Stimulated activated CD4-positive, alpha-beta T cell treated with anti-CD3 and anti-CD28 coated beads, Interleukin-1b, Interleukin-23, amount 100 ng/mL, for 48 hours (primary cell): ENCODE results near the gene RENBP.

Experiments
- DNase-seq: peaks from one replicate; pipeline ENCODE4 v3.0.0-alpha.2; 2020

RENBP gene

DNA sequence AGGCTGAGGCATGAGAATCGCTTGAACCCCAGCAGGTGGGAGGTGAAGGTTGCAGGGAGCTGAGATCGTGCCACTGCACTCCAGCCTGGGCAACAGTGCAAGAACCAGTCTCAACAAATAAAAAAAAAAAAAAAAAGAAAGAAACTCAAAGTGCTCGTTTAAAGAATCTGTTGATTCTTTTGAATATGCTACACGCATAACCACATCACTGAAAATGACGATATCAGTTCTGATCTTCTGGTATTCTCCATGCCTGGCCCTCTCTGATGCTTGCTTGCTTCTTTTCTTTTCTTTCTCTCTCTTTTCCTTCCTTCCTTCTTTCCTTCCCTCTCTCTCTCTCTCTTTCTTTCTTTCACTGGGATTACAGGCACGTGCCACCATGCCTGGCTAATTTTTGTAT is 32.6 kb downstream of the RENBP start:
- DNase-seq, result no peak

DNA sequence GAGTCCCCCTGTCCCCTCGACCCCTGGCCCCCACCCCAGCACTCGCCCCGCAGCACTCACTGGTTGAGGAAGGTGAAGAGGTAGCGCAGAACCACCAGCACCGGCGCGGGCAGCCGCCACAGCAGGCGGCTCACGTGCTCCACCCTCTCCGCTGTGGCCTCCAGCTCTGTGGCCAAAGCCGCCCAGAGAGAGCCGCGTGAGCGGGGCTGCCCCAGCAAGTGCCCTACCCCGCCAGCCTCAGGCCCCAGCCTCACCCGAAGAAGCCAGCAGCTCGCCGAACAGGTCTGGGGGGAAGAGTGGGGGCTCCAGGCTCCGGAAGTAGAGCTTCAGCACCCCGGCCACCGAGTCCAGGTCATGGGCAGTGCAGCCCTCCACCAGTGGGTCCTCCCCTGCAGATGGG is 34.0 kb downstream of the RENBP start:
- DNase-seq, result no peak

DNA sequence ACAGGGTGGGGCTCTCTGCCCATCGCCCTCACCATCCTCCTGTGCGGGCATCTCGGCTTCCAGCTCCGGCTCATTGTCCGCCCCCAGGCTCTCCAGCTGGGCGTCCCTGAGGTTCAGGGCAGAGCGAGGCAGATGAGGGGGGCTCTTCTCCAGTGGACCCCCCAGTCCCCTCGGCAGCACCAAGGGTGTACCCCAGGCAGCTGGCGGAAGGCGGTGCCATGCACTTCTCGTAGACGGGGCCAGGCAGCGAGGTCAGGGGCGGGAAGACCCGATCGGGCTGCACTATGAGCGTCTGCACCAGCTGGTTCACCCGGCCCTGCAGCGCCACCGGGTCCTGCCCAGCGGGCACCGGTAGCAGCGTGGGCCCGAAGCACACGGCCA is 34.5 kb downstream of the RENBP start:
- no peak for DNase-seq

DNA sequence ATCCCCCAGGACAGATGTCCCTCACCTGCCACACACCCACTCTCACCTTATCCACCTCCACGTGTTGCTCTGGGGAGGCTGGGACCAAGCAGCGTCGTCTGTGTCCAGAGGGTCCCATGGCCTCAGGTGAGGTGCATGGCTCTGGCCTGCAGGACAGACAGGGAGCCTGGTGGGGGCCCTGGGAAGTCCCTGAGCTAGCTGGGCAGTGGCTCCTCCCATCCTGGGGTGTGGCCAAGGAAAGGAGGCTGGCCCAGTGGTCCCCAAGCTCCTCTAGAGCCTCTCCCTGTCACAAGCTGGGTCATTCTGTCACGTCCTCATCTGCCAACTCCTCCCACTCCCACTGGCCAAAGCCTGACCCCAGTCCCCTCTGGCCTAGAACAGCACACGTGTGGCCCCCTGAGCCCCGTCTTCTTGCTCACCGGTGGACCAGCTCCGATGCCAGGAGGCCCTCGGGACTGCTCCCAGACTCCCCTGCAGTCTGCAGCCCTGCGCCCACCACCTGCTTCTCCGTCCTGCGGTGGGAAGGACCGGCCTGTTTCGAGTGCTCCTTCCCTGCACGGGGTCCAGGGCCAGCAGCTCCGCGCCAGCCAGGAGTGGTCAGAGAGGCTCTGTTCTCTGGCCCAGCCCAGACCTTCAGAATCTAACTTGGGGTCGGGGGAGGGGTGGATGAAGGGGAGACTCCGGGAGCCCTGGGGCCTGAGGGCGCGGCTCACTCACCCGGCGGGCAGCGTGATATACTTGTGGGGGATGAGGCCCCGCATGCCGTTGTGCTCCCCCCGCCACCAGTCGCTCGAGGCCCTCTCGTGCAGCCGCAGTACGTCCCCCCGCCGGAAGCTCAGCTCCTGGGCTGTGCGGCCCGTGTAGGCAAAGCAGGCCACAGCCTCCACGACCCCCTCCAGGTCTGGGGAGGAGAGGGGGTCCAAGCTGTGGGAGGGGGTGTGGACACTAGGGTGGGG is 35.1 kb downstream of the RENBP start:
- DNase-seq, result no peak

DNA sequence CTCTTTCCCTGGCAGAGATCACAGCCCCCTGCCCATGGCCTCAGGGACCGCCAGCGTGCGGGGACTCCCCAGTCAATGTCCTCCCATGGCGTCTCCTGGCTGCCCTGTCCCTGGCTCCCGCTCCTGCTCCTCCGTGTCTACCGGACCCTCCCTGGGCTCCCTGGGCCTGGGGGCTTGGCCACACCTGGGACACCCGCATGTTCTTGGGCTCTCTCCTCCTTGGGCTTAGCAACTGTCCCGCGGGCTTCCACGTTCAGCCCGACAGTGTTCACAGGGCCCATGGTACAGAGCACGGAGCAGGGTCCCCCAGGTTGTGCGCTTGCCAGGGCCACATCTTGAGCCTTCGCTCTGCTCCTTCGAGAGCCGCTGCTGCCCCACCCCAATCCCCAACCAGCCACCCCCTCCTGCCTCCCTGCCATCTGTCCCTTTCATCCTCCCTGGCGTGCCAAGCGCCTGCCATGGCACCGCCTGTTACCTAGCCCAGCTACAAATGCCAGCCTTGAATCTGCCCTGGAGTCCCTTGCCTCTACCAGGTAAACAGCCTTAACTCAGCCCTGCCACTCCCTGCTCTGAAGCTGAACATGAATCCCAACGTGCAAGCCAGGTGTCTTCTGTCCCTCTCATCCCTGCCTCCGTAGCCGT is 36.1 kb downstream of the RENBP start:
- no peak for DNase-seq

DNA sequence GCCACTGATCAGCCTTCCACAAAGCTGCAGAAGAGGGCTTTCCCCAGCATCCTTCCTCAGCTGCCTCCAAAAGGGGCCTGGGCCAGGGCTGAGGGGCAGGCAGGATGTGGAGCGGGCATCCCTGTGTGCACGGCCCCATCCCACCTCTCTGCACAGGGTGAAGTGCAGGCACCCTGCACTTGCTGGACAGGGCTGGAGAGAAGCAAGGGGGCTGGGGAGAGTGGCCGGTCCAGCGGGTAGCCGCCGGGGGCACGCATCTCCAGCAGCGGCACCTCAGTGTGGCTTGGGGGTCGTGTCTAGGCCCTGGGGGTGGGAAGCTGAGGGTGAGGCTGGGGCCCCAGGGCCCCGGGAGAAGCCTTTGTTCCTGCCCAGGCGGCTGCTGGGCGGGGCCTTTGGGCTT is 37.0 kb downstream of the RENBP start:
- DNase-seq, result no peak

DNA sequence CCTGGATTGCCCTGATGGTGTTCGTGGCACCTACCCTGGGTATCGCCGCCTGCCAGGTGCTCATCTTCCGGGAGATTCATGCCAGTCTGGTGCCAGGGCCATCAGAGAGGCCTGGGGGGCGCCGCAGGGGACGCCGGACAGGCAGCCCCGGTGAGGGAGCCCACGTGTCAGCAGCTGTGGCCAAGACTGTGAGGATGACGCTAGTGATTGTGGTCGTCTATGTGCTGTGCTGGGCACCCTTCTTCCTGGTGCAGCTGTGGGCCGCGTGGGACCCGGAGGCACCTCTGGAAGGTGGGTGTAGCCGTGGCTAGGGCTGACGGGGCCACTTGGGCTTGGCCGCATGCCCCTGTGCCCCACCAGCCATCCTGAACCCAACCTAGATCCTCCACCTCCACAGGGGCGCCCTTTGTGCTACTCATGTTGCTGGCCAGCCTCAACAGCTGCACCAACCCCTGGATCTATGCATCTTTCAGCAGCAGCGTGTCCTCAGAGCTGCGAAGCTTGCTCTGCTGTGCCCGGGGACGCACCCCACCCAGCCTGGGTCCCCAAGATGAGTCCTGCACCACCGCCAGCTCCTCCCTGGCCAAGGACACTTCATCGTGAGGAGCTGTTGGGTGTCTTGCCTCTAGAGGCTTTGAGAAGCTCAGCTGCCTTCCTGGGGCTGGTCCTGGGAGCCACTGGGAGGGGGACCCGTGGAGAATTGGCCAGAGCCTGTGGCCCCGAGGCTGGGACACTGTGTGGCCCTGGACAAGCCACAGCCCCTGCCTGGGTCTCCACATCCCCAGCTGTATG is 38.1 kb downstream of the RENBP start:
- no peak for DNase-seq

DNA sequence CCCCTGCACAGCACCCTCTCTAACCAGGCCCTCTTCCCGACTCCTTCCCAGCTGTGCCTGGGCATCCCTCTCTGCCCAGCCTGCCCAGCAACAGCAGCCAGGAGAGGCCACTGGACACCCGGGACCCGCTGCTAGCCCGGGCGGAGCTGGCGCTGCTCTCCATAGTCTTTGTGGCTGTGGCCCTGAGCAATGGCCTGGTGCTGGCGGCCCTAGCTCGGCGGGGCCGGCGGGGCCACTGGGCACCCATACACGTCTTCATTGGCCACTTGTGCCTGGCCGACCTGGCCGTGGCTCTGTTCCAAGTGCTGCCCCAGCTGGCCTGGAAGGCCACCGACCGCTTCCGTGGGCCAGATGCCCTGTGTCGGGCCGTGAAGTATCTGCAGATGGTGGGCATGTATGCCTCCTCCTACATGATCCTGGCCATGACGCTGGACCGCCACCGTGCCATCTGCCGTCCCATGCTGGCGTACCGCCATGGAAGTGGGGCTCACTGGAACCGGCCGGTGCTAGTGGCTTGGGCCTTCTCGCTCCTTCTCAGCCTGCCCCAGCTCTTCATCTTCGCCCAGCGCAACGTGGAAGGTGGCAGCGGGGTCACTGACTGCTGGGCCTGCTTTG is 38.9 kb downstream of the RENBP start:
- no peak for DNase-seq

DNA sequence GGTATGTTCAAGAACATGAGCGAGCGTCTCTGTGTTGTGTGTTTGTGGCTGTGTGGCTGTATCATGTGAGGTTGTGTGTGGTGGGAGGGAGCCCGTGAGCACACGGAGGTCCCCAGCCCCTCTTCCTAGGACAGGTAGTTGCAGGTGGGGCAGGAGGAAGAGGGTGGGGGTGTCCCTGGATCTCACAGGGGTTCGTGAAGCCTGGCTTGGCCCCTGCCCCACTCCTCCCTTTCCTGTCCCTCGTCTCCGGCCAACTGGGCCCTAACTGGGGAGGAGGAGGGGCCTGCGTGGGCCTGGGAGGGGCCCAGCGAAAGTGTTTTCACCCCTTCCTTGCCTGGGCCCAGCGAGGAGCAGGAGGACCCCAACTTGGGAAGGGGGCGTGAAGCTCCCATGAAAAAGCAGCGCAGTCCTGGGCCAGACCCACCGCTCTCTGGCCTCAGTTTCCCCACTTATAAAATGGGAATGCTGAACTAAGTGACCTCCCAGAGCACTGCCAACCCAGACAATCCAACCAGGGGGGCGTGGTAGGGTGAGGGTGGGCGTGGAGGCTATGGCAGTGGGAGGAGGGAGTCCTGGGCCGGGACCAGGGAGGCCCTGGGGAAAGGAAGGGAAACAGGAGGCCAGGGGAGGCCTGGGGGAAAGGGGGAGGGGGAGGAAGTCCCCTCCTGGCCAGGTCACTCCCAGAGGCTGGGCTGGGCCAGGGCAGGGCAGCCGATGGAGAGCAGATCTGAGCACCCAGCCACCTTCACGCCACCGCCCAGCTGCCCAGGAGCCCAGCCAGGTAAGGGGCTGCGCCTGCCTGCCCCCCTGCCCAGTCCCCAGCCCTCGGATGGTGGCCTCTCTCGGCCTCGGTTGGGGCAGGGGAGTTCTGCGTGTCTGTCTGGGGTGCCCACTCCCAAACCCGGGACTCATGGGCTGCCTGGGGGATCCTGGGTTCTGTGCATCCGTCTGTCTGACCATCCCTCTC is 40.2 kb downstream of the RENBP start, which contains the start of gene AVPR2:
Gene AVPR2 (plus strand): TSS at position 683 of the 967 bp plus-strand sequence. CDS start 473 bp downstream, outside the sequence.
- no peak for DNase-seq

DNA sequence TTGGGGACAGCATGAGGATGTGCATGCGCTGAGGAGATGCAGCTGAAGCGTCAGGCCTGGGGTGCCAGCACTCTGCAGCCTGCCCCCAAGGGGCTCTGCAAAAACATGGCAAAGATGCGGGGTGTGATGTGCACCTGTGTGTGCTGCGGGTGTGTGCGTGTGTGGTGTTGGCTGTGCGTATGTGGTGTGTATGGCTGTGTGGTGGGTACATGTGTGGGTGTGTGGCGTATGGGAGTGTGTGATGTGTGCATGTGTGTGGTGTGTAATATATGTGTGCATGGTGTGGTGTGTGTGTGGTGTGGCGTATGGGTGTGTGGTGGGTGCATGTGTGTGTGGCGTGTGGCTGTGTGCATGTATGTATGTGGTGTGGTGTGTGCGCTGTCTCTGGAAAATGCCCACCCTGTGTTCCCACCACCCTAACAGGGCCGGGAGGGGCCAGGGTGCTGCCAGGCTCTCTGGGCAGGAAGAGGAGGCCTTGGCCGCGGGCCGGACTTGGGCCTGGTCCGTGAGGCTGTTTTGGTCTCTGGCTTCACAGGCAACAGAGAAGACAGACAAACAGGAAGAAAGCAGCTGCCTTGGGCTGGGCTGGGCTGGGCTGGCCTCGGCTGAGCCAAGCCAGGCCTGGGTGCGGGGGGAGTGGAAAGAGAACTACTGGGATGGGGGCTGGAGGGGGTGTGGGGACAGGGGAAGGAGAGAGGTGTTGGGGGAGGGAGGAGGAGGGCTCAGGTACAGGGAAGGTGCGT is 41.0 kb downstream of the RENBP start:
- no peak for DNase-seq

DNA sequence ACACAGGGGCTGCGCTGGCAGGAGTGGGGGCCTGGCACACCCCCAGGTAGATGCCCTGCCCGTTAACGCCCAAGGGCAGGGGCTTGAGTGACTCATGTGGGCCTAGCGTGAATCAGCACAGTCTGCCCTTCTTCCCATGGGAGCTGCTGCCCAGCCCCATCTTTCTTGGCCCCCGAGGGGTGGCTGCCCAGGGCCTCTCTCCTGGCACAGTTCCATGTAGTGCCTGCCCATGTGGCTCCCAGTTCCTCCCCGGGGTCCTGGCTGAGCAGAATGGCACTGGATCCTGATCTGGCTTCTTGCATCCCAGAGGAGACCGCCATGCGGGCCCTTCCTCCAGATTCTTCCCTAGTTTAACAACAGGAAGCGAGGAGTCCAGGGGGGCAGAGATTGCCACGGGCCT is 42.1 kb downstream of the RENBP start:
- no peak for DNase-seq

DNA sequence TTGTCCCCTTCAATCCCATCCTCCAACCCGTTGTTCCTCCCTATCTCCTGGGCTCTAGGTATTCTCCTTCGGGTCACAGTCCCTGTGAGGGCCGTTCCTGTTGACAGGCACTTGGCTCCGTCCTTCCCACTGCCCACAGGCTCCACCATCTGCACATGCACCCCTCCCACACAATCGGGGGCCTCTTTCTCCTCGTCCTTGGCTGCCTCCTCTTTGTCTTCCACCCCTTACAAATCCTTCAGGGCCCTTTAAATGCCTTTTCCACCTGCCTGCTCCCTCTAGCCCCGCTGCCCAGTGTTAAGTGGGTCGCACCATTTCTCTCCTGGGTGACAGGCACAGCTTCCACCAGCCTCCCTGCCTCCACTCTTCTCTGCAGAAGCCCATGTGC is 42.7 kb downstream of the RENBP start:
- DNase-seq, result no peak

DNA sequence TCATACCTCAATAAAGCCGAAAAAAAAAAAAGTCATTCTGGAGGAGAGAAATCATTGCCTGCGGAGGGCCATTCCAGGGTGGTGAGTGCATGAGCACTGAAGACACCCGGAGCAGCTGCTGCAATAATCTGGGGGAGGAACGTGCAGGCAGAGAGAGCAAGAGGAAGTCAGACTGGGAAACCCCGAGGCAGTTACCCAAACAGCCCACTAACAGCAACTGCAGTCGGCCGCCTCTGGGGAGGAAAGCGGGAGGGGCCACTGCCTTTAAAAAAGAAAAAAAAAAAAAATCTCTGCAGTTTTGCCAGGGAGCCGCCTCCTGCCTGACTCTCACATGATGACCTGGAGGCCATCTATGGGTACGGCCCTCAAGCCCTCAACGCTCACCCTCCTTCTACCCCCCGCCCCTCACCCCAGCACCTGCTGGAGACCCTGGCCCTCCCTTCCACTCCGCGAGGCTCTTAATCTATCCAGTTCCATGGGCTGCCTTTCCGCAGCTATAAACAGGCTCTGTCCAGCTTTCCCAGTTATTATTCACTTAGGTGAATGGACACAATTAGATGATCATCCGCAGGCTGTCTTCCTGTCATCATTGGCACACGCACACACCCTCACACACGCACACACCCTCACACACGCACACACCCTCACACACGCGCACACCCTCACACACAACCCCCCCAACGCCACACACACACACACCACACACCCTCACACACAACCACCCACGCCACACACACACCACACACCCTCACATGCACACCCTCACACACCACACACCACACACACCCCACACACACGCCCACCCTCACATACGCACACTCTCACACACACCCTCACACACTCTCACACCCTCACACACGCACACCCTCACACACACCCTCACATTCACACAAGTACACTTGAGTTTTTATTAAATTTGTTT is 43.4 kb downstream of the RENBP start:
- peak; percentile 65 for DNase-seq

DNA sequence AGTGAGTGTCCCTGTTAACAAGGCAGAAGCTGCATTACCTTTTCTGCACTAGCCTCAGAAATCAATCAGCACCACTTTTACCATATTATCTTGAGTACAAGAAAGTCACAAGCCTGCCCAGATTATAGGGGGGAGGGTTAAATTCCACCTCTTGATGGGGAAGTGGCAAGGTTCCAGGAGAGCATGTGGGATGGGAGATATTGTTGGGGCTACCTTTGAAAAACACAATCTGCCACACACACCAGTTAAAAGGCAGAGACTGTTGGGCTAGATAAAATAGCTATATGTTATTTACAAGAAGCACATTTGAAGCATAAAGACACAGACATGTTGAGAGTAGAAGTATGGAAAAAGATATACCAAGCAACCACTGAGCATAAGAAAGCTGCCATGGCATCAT is 46.5 kb downstream of the RENBP start:
- DNase-seq, result no peak

DNA sequence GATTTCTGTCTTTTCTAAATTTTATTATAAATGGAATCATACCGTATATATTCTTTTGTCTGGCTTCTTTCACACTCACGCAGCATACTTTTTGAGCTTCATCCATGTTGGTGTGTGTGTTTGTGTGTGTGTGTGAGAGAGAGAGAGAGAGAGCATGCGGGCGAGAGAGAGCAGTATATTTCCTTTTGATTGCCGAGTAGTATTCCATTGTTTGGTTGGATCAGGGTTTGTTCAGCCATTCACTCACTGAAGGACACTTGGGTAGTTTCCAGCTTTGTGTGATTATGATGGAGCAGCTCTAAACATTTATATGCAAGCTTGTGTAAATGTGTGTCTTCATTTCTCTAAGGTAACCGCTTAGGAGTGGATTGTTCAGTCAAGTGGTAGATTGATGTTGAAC is 55.3 kb downstream of the RENBP start:
- no peak for DNase-seq

DNA sequence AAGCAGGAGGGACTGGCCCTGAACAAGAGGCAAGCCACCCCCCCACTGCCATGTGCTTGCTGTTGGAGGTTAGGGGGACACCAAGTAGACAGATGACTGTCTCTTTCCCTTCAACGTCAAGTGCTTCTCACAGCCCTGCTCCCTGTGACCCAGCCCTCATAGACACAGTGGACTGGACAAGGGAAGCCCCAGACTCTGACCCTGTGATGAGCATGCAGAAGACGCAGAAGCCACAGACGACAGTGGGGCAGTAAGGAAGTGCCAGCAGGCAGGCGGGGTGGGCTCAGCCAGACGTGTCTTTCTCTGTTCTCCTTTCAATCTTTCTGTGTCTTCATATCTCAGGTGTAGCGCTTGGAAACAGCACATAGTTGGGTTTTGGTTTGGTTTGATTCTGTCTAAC is 56.1 kb downstream of the RENBP start:
- DNase-seq, result no peak

DNA sequence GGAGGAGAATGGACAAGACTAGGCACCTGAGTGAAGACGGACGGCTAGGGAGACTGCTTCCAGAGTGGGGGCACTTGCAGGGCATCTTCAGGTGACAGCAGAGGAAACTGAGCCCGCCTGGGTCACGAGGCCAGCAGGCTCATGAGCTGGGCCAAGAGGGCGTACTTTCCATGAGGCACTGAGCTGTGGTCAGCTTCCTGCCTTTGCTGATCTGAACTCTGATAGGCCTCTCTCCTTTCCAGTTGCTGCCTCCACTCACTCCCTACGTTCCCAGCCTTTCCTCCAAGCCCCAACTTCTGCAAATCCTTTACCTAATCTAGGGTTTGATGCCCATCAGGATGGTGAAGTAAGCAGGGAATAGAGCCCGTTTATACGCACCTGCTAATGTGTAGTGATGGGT is 57.1 kb downstream of the RENBP start:
- no peak for DNase-seq

DNA sequence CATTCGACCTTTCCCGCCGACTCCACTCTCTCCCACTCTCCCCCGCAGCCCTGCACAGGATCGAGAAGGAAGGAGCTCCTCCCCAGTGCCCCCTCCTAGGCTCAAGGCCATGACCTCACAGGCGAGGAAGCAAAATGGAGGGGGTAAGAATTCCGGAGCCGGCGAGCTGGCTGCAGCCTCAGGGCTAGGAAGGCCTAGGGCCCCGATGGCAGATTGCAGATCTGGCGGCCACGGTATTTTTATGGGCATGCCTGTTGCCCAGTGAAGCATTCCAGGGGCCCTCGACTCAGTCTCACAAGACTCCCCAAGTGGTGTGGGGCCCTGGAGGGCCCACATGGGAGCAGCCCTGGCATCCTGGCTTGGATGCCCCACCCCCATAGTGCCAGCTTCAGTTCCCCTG is 57.5 kb downstream of the RENBP start:
- DNase-seq, result no peak

DNA sequence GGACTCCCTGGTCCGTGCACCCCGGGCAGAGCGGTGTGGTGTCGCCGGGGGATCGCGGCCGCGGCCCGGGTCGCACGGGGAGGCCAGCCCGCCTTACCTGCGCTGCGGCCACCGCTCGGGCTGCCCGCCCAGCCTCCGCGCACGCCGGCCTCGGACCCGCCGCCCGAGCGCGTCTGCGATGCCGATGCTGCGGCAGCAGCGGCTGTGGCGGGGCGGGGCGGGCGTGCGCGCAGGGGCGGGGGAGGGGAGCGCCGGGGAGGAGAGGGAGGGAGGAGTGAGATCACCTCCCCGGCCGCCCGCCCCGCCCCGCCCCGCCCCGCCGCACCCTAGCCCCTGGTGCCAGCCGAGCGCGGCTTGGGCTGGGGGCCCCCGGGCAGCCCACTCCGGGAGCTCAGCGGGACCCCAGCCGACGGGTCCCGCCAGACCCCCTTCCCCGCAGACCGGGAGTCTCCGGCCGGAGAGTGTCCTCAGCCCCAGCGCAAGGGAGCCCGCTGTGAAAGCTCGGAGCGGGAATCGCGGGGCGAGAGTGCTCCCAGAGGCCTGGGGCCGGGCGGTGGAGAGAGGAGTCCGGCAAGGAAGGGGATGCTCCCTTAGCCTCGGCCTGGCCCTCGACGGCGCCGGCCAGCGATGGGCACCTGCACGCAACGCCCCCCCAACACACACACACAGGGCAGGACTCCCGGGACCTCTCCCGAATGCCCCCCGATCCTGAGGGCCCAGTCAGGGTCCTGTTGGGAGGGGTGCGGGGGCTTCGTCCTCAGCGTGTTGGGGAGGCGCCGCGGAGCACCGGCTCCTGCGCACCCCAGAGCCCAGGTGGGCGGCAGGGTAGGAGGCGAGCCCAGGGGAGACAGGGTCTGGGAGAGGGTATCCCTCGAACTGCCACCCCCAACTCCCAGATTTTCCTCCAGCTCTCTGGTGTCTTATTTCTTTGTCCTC is 58.2 kb downstream of the RENBP start, which contains the start of gene L1CAM:
Gene L1CAM (minus strand): TSS at position 206 of the 936 bp plus-strand sequence. CDS start 10,337 bp downstream, outside the sequence.
- no peak for DNase-seq
